Astrocyte (in vitro differentiated cells and primary cell): ENCODE results near the gene TRABD2A. TPM values are rescaled to one million over a fixed set of nuclear protein-coding genes. Genes with fewer than 3 reads are reported as not detected.
A peak's percentile ranks its signal among the peaks of the same experiment; 100 is the strongest.

Experiments
- DNase-seq: peaks from one replicate; pipeline ENCODE4 v3.0.0-alpha.2; 2010; ENCODE audit warnings: low read depth
- FAIRE-seq: peaks from 2 replicates; lab custom pipeline; 2011; peaks lifted over from hg19 to GRCh38; lab: Jason Lieb, UNC
- H2AFZ ChIP-seq: 2 replicates; pipeline ENCODE4 v1.6.0; 2012; ENCODE audit warnings: low read depth, low read length, inconsistent platforms
- H3K27ac ChIP-seq: 2 replicates; pipeline ENCODE4 v1.5.1; 2011; ENCODE audit warnings: low read depth, low read length, inconsistent platforms
- H3K27me3 ChIP-seq: 2 replicates; pipeline ENCODE4 v1.6.0; 2011; ENCODE audit warnings: low read length, inconsistent platforms; ENCODE audit not compliant: insufficient read depth
- H3K36me3 ChIP-seq: 2 replicates; pipeline ENCODE4 v1.5.1; 2011; ENCODE audit warnings: low read length, inconsistent platforms; ENCODE audit not compliant: insufficient read depth
- H3K4me1 ChIP-seq: 2 replicates; pipeline ENCODE4 v1.5.1; 2011; ENCODE audit warnings: low read length, inconsistent platforms; ENCODE audit not compliant: insufficient read depth
- H3K4me2 ChIP-seq: 2 replicates; pipeline ENCODE4 v1.6.0; 2012; ENCODE audit warnings: low read length, inconsistent platforms
- H3K4me3 ChIP-seq: 2 replicates; pipeline ENCODE4 v1.5.1; 2011; ENCODE audit warnings: low read depth, mild to moderate bottlenecking, low read length, inconsistent platforms; ENCODE audit not compliant: insufficient read depth
- H3K79me2 ChIP-seq: 2 replicates; pipeline ENCODE4 v1.6.0; 2012; ENCODE audit warnings: mild to moderate bottlenecking, low read length, inconsistent platforms; ENCODE audit not compliant: insufficient read depth
- H3K9ac ChIP-seq: 2 replicates; pipeline ENCODE4 v1.6.0; 2012; ENCODE audit warnings: mild to moderate bottlenecking, low read length, inconsistent platforms
- H3K9me3 ChIP-seq: 2 replicates; pipeline ENCODE4 v1.5.1; 2012; ENCODE audit warnings: low read depth, mild to moderate bottlenecking, low read length, inconsistent platforms; ENCODE audit not compliant: insufficient read depth
- H4K20me1 ChIP-seq: 2 replicates; pipeline ENCODE4 v1.6.0; 2012; ENCODE audit warnings: low read length, inconsistent platforms; ENCODE audit not compliant: insufficient read depth
- H3K27ac Mint-ChIP-seq: one replicate; pipeline ENCODE4 v1.8.0; 2021; ENCODE audit warnings: mild to moderate bottlenecking, mixed read lengths; ENCODE audit not compliant: unreplicated experiment
- H3K27me3 Mint-ChIP-seq: one replicate; pipeline ENCODE4 v1.8.0; 2021; ENCODE audit warnings: low read depth, mixed read lengths; ENCODE audit not compliant: unreplicated experiment
- H3K36me3 Mint-ChIP-seq: one replicate; pipeline ENCODE4 v1.8.0; 2021; ENCODE audit warnings: low read depth, mixed read lengths; ENCODE audit not compliant: unreplicated experiment
- H3K4me1 Mint-ChIP-seq: one replicate; pipeline ENCODE4 v1.8.0; 2021; ENCODE audit warnings: low read depth, mixed read lengths; ENCODE audit not compliant: unreplicated experiment
- H3K4me3 Mint-ChIP-seq: one replicate; pipeline ENCODE4 v1.8.0; 2021; ENCODE audit warnings: mild to moderate bottlenecking, moderate library complexity, mixed read lengths; ENCODE audit not compliant: unreplicated experiment
- H3K9me3 Mint-ChIP-seq: one replicate; pipeline ENCODE4 v1.8.0; 2021; ENCODE audit warnings: mild to moderate bottlenecking, mixed read lengths; ENCODE audit not compliant: unreplicated experiment
- CTCF ChIP-seq: IDR thresholded peaks from 2 replicates; pipeline ENCODE4 v1.5.1; 2011; ENCODE audit warnings: low read depth, mild to moderate bottlenecking, inconsistent platforms, low read length, moderate library complexity; ENCODE audit not compliant: insufficient read depth
- EZH2 ChIP-seq: IDR thresholded peaks from 2 replicates; pipeline ENCODE4 v1.6.1; 2012; ENCODE audit warnings: mild to moderate bottlenecking, low read length, inconsistent platforms; ENCODE audit not compliant: insufficient read depth
- total RNA-seq: library from RNA; stranded (reverse); gene quantifications from 2 replicates; pipeline ENCODE4 v1.2.1, GENCODE V29; 2021

The TRABD2A gene
- total RNA-seq, 1 donor from 2014 or later = 2.6 TPM

DNA sequence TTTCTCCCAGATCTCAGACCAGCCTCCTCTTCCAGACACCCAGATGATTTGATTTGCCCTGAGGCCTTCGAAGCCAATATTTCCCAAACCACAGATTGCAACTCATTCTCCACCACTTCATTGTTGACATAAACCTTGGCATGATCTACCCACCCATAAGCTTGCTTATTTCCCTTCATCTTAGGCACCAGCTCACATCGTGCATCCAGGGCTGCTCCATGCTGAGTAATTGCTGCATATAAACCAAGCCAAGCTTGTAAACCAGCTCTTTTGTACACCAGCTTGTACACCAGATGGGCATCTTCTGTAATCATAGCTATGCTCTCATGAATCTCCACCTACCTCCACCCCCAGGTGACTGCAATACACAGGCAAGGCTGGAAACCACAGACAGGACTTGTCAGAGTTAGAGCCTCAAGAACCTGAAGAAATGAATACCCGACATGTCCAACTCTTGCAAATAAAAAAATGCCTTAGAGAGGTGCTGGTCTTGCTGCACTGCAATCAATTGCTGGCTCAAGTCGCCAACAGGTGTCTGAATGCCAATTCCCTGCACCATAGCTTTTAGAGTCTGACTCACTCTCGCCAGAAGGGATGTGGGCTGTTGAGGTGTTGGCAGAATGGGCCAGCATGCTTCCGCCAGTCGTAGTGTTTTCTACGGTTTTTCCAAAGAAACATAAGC, 31.5 kb downstream of the TRABD2A start:
- Histone ChIP-seq H3K27me3 (no peaks in the 10 kb centered on the region), H3K4me3 (no peak overlapping the region), H3K36me3 (no peaks in the 10 kb centered on the region), H3K79me2 (no peaks in the 10 kb centered on the region), H3K9me3 (no peaks in the 10 kb centered on the region), H3K4me2 (no peak overlapping the region), H2AFZ (no peak overlapping the region), H4K20me1 (no peaks in the 10 kb centered on the region), H3K4me1 (peaks cover 9% of the 10 kb centered on the region), H3K27ac (no peak overlapping the region), H3K9ac (no peak overlapping the region)
- no peaks in the 10 kb centered on the region for H3K36me3 Mint-ChIP-seq
- TF ChIP-seq EZH2 (no peak), CTCF (no peak)
- H3K9me3 Mint-ChIP-seq = peaks cover 5% of the 10 kb centered on the region
- no peak for FAIRE-seq
- H3K27me3 Mint-ChIP-seq = peaks cover 5% of the 10 kb centered on the region
- no peak overlapping the region for H3K4me3 Mint-ChIP-seq
- no peak overlapping the region for H3K27ac Mint-ChIP-seq
- peaks cover 7% of the 10 kb centered on the region for H3K4me1 Mint-ChIP-seq
- DNase-seq = no peak

- Histone ChIP-seq H3K9me3 (no peaks in the 10 kb centered on the region), H3K36me3 (no peaks in the 10 kb centered on the region), H3K27me3 (no peaks in the 10 kb centered on the region), H3K27ac (no peak overlapping the region), H3K4me2 (no peak overlapping the region), H3K4me3 (no peak overlapping the region), H2AFZ (no peak overlapping the region), H4K20me1 (no peaks in the 10 kb centered on the region), H3K79me2 (no peaks in the 10 kb centered on the region), H3K4me1 (peaks cover 9% of the 10 kb centered on the region), H3K9ac (no peak overlapping the region)
- DNase-seq = no peak
- no peak overlapping the region for H3K27ac Mint-ChIP-seq
- TF ChIP-seq CTCF (no peak), EZH2 (no peak)
- no peak overlapping the region for H3K4me3 Mint-ChIP-seq
- no peaks in the 10 kb centered on the region for H3K36me3 Mint-ChIP-seq
- H3K9me3 Mint-ChIP-seq = peaks cover 2% of the 10 kb centered on the region
- peaks cover 7% of the 10 kb centered on the region for H3K4me1 Mint-ChIP-seq
- no peak for FAIRE-seq
- peaks cover 10% of the 10 kb centered on the region for H3K27me3 Mint-ChIP-seq
Measured at GRCh38 chr2:84847326-84848050, 33.4 kb downstream of the TRABD2A start.

DNA sequence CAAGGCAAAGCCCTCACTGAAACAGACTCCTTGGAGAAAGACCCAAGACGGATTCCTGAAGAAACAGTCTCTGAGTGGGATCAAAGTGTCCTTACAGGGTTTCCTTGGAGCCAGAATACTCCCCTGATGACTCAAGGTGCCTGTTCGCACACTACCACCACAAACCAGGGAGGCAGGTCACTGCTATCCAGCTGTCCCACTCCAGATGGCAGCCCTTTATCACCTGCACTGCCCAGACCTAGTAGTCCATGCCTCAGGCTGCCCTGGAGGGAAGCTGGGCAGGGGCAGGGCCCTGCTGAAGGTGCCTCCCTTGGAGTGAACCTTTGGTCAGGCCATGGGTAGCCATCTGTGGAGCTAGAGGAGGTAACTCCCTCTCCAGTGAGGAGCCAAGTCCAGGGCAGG, 34.1 kb downstream of the TRABD2A start:
- Mint-ChIP-seq H3K4me3 (no peak overlapping the region), H3K36me3 (no peaks in the 10 kb centered on the region), H3K27me3 (peaks cover 10% of the 10 kb centered on the region), H3K27ac (no peak overlapping the region), H3K9me3 (peaks cover 2% of the 10 kb centered on the region), H3K4me1 (peaks cover 7% of the 10 kb centered on the region)
- peak; percentile 63 for DNase-seq
- TF ChIP-seq EZH2 = no peak
- no peak for TF ChIP-seq CTCF
- peak overlapping the region; percentile 24 for H3K4me2 ChIP-seq
- no peaks in the 10 kb centered on the region for H3K36me3 ChIP-seq
- H3K4me1 ChIP-seq = peaks cover 9% of the 10 kb centered on the region
- no peak overlapping the region for H3K9ac ChIP-seq
- H3K9me3 ChIP-seq = no peaks in the 10 kb centered on the region
- no peaks in the 10 kb centered on the region for H4K20me1 ChIP-seq
- no peak overlapping the region for H3K27ac ChIP-seq
- no peaks in the 10 kb centered on the region for H3K79me2 ChIP-seq
- H3K4me3 ChIP-seq = no peak overlapping the region
- H3K27me3 ChIP-seq = peaks cover 3% of the 10 kb centered on the region
- no peak overlapping the region for H2AFZ ChIP-seq
- no peak for FAIRE-seq
